ENCODE results near the gene CCR9.

- no peak for TF ChIP-seq POLR2A (IDR thresholded peaks at IDR 0.05; ENCODE audit: low read depth, low read length)
- TF ChIP-seq CBFB (IDR thresholded peaks at IDR 0.05; ENCODE audit: low read depth), result no peak
- no peak for TF ChIP-seq ZBTB33 (IDR thresholded peaks at IDR 0.05)
- no peak for TF ChIP-seq EGR1 (IDR thresholded peaks at IDR 0.05; ENCODE audit: borderline replicate concordance in 1 of 2, low read depth in 2 of 2, low read length in 2 of 2)
- no peak for TF ChIP-seq RUNX3 (IDR thresholded peaks at IDR 0.05; ENCODE audit: low read length)
- TF ChIP-seq CTCF (IDR thresholded peaks at IDR 0.05 in 2 of 3, conservative IDR thresholded peaks at IDR 0.05 in 1 of 3; ENCODE audit: control insufficient read depth in 2 of 3, extremely low read depth in 1 of 3, insufficient read depth in 1 of 3, low read depth in 3 of 3, low read length in 3 of 3), result no peak
- TF ChIP-seq SP1 (IDR thresholded peaks at IDR 0.05; ENCODE audit: low read depth, low read length), result no peak
- no peak for TF ChIP-seq SMC3 (IDR thresholded peaks at IDR 0.05; ENCODE audit: borderline replicate concordance, low read length)
- TF ChIP-seq CHD2 (IDR thresholded peaks at IDR 0.05; ENCODE audit: borderline replicate concordance, low read depth, low read length), result no peak
- TF ChIP-seq WRNIP1 (IDR thresholded peaks at IDR 0.05; ENCODE audit: borderline replicate concordance, low read depth, low read length), result no peak
Measured at GRCh38 chr3:45940004-45940780, 53.8 kb downstream of the CCR9 start.
